Fibroblast of lung (primary cell): Measurements from ENCODE around the gene SEC24D.

Source experiments
- CTCF ChIP-seq, 2 donors: IDR thresholded peaks in 1 of 2; conservative IDR thresholded peaks in 1 of 2; 1 replicate in 1 of 2; 2 replicates in 1 of 2; pipeline ENCODE4 v1.5.1; 2011 to 2012; ENCODE audit warnings: low read length in 2 of 2, control low read depth in 1 of 2, inconsistent platforms in 1 of 2, low read depth in 1 of 2, mild to moderate bottlenecking in 1 of 2
- EZH2 ChIP-seq: IDR thresholded peaks from 2 replicates; pipeline ENCODE4 v1.5.1; 2012; ENCODE audit warnings: low read length, control low read depth, mild to moderate bottlenecking; ENCODE audit errors: missing control alignments

DNA sequence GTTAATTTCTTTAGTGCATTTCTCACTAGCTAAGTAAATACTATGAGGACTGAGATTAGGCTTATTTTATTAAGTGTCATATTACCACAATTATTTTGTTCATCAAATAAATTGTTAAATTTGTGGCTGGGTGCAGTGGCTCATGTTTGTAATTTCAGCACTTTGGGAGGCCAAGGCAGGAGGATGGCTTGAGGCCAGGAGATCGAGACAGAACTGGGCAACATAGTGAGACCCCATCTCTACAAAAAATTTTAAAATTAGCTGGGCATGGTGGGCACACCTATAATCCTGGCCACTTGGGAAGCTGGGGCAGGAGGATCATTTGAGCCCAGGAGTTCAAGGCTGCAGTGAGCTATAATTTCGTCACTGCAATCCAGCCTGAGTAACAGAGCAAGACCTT is 6.8 kb downstream of the SEC24D start:
- no peak for TF ChIP-seq EZH2
- TF ChIP-seq CTCF (conservative IDR thresholded peaks at IDR 0.05 in 1 of 2, IDR thresholded peaks at IDR 0.05 in 1 of 2; ENCODE audit: low read depth in 1 of 2, low read length in 2 of 2), result no peak
